Activated naive CD8-positive, alpha-beta T cell treated with anti-CD3 and anti-CD28 coated beads, Interleukin-2, amount 50 U/mL, for 24 hours (primary cell): Measurements from ENCODE around the gene KIF6.

Source experiments
- ATAC-seq: fragments of 150-1000 bp; cut with Tn5 transposase; one replicate; pipeline ENCODE4 v1.10.0; 2021
- DNase-seq: peaks from one replicate; pipeline ENCODE4 v3.0.0; 2021
- H3K27ac Mint-ChIP-seq: one replicate; pipeline ENCODE4 v1.8.0; 2021; ENCODE audit warnings: mild to moderate bottlenecking, mixed read lengths
- H3K27me3 Mint-ChIP-seq: one replicate; pipeline ENCODE4 v1.8.0; 2021; ENCODE audit warnings: mixed read lengths
- H3K36me3 Mint-ChIP-seq: one replicate; pipeline ENCODE4 v1.8.0; 2021; ENCODE audit warnings: low read depth, mixed read lengths
- H3K4me1 Mint-ChIP-seq: one replicate; pipeline ENCODE4 v1.8.0; 2021; ENCODE audit warnings: mixed read lengths
- H3K4me3 Mint-ChIP-seq: one replicate; pipeline ENCODE4 v1.8.0; 2021; ENCODE audit warnings: mild to moderate bottlenecking, moderate library complexity, mixed read lengths
- H3K9me3 Mint-ChIP-seq: one replicate; pipeline ENCODE4 v1.8.0; 2021; ENCODE audit warnings: mixed read lengths

Gene KIF6, protein sequence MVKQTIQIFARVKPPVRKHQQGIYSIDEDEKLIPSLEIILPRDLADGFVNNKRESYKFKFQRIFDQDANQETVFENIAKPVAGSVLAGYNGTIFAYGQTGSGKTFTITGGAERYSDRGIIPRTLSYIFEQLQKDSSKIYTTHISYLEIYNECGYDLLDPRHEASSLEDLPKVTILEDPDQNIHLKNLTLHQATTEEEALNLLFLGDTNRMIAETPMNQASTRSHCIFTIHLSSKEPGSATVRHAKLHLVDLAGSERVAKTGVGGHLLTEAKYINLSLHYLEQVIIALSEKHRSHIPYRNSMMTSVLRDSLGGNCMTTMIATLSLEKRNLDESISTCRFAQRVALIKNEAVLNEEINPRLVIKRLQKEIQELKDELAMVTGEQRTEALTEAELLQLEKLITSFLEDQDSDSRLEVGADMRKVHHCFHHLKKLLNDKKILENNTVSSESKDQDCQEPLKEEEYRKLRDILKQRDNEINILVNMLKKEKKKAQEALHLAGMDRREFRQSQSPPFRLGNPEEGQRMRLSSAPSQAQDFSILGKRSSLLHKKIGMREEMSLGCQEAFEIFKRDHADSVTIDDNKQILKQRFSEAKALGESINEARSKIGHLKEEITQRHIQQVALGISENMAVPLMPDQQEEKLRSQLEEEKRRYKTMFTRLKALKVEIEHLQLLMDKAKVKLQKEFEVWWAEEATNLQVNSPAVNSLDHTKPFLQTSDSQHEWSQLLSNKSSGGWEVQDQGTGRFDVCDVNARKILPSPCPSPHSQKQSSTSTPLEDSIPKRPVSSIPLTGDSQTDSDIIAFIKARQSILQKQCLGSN

DNA sequence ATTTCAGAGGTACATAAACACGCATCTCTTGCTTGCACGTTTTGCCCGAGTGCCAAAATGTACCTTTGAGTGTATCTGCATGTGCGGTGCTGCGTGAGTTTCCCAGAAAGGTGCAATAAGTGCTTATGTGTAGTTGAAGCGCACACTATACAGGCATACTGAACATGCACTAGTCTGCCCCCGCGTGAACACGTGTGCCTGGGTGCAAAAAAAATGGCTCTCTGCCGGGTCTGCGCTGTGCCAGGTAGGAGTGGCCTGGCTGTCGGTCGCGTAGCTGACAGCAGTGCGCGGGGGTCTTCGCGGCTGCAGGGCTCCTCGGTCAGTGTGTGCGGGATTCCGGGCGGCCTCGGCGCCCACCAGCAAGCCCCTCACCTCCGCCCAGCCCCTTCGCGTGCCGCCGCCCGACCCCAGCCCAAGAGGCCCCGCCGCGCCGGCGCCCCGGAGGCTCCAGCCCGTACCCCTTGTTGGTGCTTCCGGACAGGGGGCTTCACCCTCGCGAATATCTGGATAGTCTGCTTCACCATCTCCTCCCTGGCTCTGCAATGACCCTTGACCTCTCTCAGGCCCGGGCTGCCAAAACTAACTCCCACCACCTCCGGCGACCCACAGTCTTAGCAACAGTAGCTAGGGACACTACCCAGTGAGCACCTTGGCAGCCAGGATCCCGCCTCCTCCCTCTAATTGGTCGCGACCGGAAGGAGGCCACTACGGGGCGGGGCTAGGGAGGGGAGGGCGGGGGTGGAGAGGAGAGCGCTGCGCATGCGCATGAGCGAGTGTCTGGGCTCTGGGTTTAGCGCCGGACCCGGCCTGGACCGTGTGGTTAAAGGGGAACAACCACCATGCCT is at the start of gene KIF6:
KIF6 (minus strand) TSS at position 622 of the 845 bp plus-strand sequence; CDS start at position 524, 98 bp downstream.
- Mint-ChIP-seq H3K27ac (peak within 1 kb of the TSS; percentile 80), H3K4me3 (peak within 1 kb of the TSS; percentile 91), H3K9me3 (no peaks in the 10 kb centered on the region), H3K36me3 (no peaks in the 10 kb centered on the region), H3K4me1 (peaks cover 4% of the 10 kb centered on the region), H3K27me3 (no peaks in the 10 kb centered on the region)
- ATAC-seq: peak; percentile 98
- DNase-seq: peak; percentile 80

DNA sequence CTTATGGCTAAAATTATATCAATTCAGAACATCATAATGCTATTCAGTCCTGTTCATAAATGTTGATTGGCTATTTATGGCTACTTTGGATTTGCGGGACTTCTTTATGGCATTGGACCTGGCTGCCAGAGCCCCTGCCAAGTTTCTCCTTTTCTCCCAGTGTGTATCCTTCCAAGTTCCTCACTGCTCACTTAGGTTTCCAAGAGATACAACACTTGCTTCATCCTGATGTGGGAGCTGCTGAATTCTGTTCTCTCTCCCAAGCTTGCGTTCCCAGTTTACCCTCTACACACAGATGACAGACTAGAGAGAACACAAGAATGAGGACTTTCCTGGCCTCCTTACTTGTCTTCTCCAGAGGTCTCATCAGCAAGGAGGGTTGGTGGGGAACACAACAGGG is 48.6 kb upstream of the KIF6 start:
- H3K9me3 Mint-ChIP-seq: no peaks in the 10 kb centered on the region
- no peaks in the 10 kb centered on the region for H3K36me3 Mint-ChIP-seq
- no peak overlapping the region for H3K4me3 Mint-ChIP-seq
- DNase-seq: no peak
- no peak for ATAC-seq
- peaks cover 12% of the 10 kb centered on the region for H3K27me3 Mint-ChIP-seq
- no peak overlapping the region for H3K27ac Mint-ChIP-seq
- H3K4me1 Mint-ChIP-seq: no peaks in the 10 kb centered on the region

DNA sequence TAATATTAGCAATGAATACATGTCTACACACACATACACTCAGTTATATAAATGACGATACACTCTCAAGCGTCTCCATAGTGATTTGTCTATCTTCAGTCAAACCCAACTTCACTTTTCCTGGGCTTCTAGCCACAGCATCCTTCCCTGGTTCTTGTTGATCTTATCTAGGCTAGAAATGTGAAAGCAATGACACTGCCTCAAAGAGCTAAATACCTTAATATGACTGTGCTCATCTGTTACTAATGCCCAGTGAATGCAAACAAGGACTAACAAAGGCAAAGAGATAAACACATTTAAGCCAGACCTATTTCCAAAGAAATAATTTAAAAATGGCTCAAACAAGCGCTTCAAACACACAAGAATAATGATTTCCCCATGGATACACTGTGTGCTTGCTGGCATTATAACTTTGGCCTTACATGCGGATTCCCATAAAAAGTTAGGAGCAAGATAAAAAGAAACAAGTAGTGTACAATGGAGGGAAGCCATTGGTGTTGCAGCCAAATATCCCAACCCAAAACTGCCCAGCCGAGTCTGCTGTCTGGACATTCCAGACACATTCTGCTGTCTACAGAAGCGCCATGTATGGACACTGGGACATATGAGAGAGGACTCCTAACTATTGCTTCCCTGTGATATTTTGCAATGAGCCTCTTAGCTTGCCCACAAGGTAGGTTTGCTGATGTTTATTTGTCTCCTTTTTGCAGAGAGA is 47.5 kb upstream of the KIF6 start:
- DNase-seq: no peak
- Mint-ChIP-seq H3K36me3 (no peaks in the 10 kb centered on the region), H3K4me1 (no peaks in the 10 kb centered on the region), H3K27me3 (peaks cover 14% of the 10 kb centered on the region), H3K27ac (no peak overlapping the region), H3K4me3 (no peak overlapping the region), H3K9me3 (no peaks in the 10 kb centered on the region)
- no peak for ATAC-seq

DNA sequence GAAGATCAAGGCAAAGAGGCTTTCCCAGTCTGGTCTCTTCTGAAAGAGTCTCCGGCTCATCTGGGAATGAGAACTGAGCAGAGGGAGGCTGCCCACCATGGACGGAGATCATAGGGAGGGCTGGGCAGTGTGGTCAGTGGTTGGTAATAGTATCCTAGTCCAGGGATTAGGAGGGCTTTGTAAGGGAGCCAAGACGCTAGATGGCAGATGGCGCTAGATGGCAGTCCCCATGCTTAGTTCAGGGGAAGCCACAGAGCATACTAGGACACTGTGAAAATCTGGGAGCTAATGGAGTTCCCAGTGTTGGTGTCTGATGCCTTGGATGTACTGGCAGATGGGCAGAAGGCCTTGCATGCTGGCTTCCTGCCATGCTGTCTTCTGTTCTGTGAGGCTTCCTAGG is 45.2 kb upstream of the KIF6 start:
- Mint-ChIP-seq H3K27ac (no peak overlapping the region), H3K36me3 (no peaks in the 10 kb centered on the region), H3K4me3 (no peak overlapping the region), H3K27me3 (peaks cover 19% of the 10 kb centered on the region), H3K4me1 (no peaks in the 10 kb centered on the region), H3K9me3 (no peaks in the 10 kb centered on the region)
- ATAC-seq: no peak
- DNase-seq: no peak

DNA sequence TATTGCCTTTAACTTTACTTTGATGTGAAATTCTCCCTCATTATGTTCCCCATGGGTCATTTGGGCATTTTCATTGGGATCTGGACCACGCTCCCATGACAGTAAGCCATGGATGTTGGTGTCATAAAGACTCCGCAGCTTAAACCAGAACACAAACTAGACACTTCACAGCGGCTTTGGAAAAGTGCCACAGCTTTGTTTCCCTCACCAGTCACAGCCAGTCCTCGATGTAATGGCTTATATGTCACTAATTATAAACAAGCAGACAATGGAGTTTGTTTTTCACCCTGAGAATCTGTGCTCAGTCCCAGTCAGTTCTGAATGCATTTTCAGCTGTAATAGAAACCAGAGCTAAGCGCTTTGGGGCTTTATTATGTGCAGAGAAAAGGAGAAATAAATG is 43.8 kb upstream of the KIF6 start:
- DNase-seq (no peak), ATAC-seq (no peak)
- Mint-ChIP-seq H3K36me3 (no peaks in the 10 kb centered on the region), H3K4me1 (no peaks in the 10 kb centered on the region), H3K9me3 (no peaks in the 10 kb centered on the region), H3K4me3 (no peak overlapping the region), H3K27me3 (peaks cover 19% of the 10 kb centered on the region), H3K27ac (no peak overlapping the region)

DNA sequence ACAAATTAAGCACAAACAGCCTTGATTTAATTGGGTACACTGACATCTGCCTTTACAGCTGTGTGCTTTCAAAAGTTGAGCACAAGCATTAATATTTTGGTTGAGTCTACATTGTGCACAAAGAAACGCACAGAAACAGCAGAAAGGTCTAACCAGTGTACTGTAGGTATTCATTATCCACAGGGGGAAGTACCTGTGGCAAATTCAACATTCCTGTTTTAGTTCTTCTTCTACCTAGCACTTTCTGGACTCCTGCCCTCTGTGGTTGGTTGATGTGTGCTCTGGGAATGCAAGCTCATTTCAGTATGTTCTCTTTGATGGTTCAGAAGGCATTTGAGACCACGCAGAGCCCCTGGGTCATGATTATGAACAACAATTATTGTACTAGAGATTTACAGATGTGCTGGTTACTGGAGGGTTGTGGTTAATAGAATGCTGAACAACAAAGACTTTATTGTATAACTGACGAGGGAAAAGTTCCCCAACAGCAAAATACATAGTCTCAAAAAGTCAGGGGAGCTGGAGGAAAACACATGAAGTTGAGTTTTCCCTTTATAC is 40.4 kb upstream of the KIF6 start:
- Mint-ChIP-seq H3K4me1 (no peaks in the 10 kb centered on the region), H3K27me3 (peaks cover 24% of the 10 kb centered on the region), H3K4me3 (no peak overlapping the region), H3K27ac (no peak overlapping the region), H3K36me3 (no peaks in the 10 kb centered on the region), H3K9me3 (no peaks in the 10 kb centered on the region)
- no peak for ATAC-seq
- DNase-seq: no peak

DNA sequence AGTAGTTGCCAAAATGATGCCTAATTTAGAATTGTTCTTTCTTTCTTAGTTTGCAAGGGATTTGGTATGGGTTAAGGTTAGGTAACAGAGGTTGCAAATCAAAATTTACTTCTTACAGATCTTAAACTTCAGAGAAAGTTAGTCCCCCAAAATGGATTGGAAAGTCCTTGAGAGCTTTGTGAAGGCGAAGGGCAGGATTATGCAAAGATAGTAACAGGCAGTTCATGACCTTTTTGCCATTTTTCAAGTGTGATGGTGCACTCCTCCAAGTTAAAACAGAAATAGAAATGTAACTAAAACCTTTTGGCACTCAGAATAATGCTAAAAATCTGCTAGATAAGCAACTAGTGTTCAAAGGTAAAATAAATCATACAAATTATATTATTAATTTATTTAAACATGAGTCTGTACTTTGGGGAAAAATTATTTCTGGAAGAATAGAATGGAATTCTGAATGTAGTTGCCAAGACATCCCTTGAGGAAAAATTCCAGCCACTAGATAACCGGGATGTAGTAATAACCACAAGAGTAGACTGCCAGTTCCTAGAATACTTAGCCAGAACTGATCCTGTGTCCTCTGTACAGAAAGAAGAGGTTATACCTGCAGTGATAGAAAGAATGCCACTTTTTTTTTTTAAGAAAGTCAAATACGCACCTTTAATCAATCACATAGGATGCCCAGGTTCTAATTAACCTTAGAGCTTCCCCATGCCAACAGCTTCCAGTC is 35.2 kb upstream of the KIF6 start:
- Mint-ChIP-seq H3K4me1 (no peaks in the 10 kb centered on the region), H3K4me3 (no peak overlapping the region), H3K27me3 (peaks cover 17% of the 10 kb centered on the region), H3K9me3 (no peaks in the 10 kb centered on the region), H3K27ac (no peak overlapping the region), H3K36me3 (no peaks in the 10 kb centered on the region)
- no peak for DNase-seq
- no peak for ATAC-seq

DNA sequence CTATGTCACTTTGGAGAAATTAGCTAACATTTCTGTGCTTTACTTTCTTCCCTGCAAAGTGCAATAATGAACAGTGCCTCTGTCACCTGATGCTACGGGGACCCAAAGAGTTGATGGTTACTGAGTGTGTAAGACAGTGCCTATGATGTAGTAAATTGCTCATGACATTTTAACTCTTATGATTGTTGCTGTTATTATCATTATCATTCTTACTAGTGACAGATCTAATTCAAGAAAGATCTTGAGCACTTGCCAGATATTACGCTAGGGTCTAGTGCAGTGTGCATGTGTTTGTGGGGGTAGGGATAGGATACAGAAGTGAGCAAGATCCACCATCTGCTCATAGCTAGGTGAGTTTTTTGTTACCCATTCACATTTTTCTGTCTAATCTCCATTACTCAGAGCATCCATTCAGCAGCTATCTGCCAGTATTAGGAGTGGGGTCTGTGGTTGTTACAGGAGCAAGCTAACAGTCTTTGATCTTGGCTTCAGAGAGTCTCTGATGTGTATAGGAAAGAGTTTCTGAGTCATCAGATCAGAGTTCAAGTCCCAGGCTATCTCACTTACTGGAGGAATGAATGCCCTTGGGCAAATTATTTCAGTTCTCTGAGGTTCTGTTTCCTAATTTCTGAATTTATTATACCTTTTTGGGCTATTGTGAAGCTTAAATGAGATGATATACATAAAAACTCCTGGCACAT is 33.8 kb upstream of the KIF6 start:
- no peaks in the 10 kb centered on the region for H3K9me3 Mint-ChIP-seq
- peaks cover 17% of the 10 kb centered on the region for H3K27me3 Mint-ChIP-seq
- DNase-seq (no peak), ATAC-seq (no peak)
- H3K27ac Mint-ChIP-seq: no peak overlapping the region
- H3K4me1 Mint-ChIP-seq: no peaks in the 10 kb centered on the region
- H3K4me3 Mint-ChIP-seq: no peak overlapping the region
- no peaks in the 10 kb centered on the region for H3K36me3 Mint-ChIP-seq

DNA sequence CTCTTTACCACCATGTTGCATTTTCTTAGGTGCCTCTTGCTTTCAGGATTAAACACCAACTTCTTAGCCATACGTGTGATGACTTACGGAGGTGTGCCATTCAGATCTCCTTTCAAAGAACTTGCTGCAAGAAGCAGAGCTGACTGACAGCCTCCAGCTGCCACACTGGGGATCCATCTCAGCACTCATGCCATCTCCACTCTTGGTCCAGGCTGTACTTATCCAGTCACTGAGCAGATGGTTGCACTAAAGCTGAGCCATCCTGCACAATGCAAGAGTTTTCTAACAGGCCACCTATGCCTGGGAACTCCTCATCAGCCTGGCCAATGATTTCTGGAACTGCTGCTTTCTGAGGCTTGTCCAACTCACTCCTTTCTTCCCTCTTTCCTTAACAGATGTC is 31.4 kb upstream of the KIF6 start:
- no peak for ATAC-seq
- H3K36me3 Mint-ChIP-seq: no peaks in the 10 kb centered on the region

DNA sequence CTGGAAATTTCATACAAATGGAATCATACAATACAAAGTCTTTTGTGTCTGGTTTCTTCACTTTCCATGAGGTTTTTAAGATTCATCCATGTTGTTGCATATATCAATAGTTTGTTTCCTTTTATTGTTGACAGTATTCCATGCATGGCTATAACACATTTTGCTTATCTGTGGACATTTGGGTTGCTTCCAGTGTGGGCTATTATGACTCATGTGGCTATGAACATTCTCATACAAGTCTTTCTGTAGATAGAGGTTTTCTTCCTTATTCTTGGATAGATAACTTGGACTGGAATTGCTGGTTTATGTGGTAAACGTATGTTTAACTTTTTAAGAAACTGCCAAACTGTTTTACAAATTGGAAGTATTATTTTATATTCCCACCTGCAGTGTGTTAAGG is 30.0 kb upstream of the KIF6 start:
- Mint-ChIP-seq H3K27me3 (peaks cover 3% of the 10 kb centered on the region), H3K27ac (no peak overlapping the region), H3K36me3 (no peaks in the 10 kb centered on the region), H3K9me3 (no peaks in the 10 kb centered on the region), H3K4me3 (no peak overlapping the region), H3K4me1 (no peaks in the 10 kb centered on the region)
- DNase-seq: no peak
- no peak for ATAC-seq

More for the DNA sequence above, 31.4 kb upstream of the KIF6 start:
- no peak for DNase-seq
- no peaks in the 10 kb centered on the region for H3K9me3 Mint-ChIP-seq
- peaks cover 3% of the 10 kb centered on the region for H3K27me3 Mint-ChIP-seq
- H3K4me1 Mint-ChIP-seq: no peaks in the 10 kb centered on the region
- H3K4me3 Mint-ChIP-seq: no peak overlapping the region
- no peak overlapping the region for H3K27ac Mint-ChIP-seq

DNA sequence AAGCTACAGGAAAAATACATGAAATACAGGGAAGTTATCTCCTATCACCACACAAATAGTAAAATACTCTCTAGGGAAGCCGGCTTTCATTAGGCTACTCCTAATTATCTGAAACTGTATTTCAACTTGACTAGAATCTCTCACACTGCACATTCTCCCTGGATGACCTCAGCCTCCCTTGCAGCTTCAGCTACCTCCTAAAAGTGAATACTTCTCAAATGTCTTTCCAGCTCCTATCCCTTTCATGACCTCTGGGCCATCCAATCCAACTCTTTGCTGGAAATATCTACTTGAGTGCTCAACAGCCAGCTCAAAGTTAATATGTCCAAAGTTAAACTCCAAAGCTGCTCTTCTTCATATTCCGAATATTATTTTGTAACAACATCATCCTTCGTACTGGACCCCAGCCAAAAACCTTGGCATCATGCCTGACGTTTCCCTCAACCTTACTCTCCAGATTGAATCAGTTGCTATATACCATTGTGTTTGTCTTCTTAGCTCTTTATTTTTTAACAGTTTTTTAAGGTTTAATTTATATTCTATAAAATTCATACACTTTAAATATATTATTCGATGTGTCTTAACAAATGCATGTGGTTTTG is 29.4 kb upstream of the KIF6 start:
- DNase-seq (no peak), ATAC-seq (no peak)
- H3K4me3 Mint-ChIP-seq: no peak overlapping the region
- H3K27ac Mint-ChIP-seq: no peak overlapping the region
- H3K36me3 Mint-ChIP-seq: no peaks in the 10 kb centered on the region
- H3K27me3 Mint-ChIP-seq: peaks cover 3% of the 10 kb centered on the region
- no peaks in the 10 kb centered on the region for H3K9me3 Mint-ChIP-seq
- H3K4me1 Mint-ChIP-seq: no peaks in the 10 kb centered on the region

DNA sequence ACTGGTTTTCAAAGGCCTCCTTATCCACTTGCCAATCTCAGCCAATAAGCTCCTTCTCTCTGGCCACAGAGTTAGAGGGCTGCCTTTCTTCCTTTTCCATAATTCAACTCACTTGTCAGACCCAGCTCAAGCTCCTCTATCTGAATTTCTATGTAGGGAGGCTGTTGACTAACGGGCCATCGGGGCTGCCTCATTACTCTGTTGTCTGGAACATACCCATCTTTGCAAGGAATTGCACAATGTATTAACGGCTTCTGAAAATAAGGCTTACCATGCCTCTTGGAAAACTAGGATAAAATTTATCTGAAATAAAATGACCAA is 28.5 kb upstream of the KIF6 start:
- no peak overlapping the region for H3K4me3 Mint-ChIP-seq
- H3K36me3 Mint-ChIP-seq: no peaks in the 10 kb centered on the region
- ATAC-seq (no peak), DNase-seq (no peak)
- no peaks in the 10 kb centered on the region for H3K9me3 Mint-ChIP-seq
- H3K4me1 Mint-ChIP-seq: no peaks in the 10 kb centered on the region
- no peak overlapping the region for H3K27ac Mint-ChIP-seq
- H3K27me3 Mint-ChIP-seq: peaks cover 3% of the 10 kb centered on the region
